SK-MEL-5 (cell line): ENCODE data around the gene CIB4. TPM values are rescaled to one million over a fixed set of nuclear protein-coding genes. Genes with fewer than 3 reads are reported as not detected.
A peak's percentile ranks its signal among the peaks of the same experiment; 100 is the strongest.
"Not testable (repeated sequence)": the region's sequence is repeated elsewhere in the genome, so short reads cannot be mapped to it uniquely, and the experiment has no call there.

Experiments used
- DNase-seq: peaks from one replicate; pipeline ENCODE4 v3.0.0-alpha.2; 2016; ENCODE audit warnings: low read depth, low spot score
- in situ Hi-C: cut with HindIII; loops from 2 replicates; pipeline ENCODE4 v1.10.0; 2016; ENCODE audit warnings: low sequenced_read_pairs, high pct_unique_total_duplicates, low pct_unique_long_range_greater_than_20kb
- total RNA-seq: library from RNA; depleted of rRNA; stranded (reverse); fragments of >200 nt; shearing (Covaris generic); gene quantifications from 2 replicates; pipeline ENCODE4 v1.2.3, GENCODE V29; 2014

Gene CIB4
- total RNA-seq, 1 experiment from 2014 or later: not detected

DNA sequence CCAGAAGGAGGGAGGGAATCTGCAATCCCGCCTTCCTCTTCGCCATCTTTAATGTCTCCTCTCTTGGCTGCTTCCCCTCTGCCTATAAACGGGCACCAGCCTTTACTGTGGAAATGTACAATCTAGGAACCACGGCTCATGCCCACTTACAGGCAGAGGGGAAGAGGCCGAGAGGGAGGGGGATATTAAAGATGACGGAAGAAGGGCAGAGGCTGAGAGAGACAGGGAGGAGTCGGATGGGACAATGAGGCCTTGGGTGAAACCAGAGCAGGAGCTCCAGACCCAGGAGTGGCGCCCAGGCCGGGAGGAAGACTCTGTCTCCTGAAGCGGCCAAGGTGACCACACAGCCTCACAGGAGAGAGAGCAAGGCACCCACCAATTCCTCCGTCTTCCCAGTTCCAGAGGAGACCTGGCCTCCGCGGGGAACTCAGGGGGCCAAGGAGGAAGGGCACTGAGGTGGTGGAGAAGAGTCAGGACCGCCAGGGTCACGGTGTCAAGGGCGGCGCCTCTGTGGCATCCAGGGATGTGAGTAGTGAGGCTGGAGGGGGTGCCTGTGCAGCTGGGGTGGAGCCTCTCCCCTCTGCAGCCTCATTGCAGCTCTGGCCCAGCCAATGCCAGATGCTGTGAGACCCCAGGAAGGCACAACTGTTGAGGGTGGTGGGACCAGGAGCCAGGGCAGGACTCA, 67.8 kb downstream of the CIB4 start:
- in situ Hi-C loops: no loop called here

DNA sequence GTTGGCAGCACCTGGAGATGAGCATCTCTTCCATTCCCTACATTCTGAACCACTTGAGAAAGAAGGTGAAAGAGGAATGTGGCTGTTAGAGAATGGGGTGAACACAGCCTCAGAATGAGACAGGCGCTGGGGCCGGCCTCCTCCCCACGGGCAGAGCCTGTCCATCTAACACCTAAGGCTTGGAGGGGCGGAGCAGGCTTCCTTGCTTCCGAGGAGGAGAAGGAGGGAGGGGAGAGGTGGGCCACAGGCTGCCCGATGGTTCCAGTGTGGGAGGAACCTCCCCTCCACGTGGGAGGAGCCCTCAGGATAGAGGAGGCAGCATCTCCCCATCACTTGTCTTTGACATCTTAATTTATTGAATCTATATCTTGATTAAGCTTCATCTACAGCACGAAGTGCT, 68.6 kb downstream of the CIB4 start:
- DNase-seq: no peak
- in situ Hi-C loops: no loop called here

More for the DNA sequence above, 67.8 kb downstream of the CIB4 start:
- no peak for DNase-seq

- in situ Hi-C loops: no loop called here
- no peak for DNase-seq
Observed at GRCh38 chr2:26571316-26571715, 69.8 kb downstream of the CIB4 start.

DNA sequence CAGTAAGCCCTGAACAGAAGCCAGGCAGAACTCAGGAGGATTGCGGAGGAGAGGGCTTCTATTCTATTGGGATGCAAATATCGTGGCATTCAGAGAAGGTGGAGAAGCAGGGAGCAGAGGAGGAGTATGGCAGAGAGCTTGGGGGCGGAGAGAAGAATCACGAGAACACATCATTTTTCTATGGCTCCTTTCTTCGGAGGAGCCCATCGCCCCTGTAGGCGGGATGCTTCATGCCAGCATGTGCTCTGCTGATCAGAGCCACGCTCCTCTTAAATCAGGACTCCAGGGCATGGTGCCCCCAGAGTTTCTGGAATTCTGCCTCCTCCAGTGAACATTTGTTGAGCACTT, 71.1 kb downstream of the CIB4 start:
- in situ Hi-C loops: no loop called here

GRCh38 chr2:26569216-26570082, 71.7 kb downstream of the CIB4 start:
- no peak for DNase-seq
- in situ Hi-C loops: no loop called here

More for the DNA sequence above, 71.1 kb downstream of the CIB4 start:
- DNase-seq: no peak

- no peak for DNase-seq
- in situ Hi-C loops: no loop called here
Observed at GRCh38 chr2:26568076-26568890, 72.9 kb downstream of the CIB4 start.

- DNase-seq: no peak
- in situ Hi-C loops: no loop called here
Observed at GRCh38 chr2:26567534-26567933, 73.6 kb downstream of the CIB4 start.

- in situ Hi-C loops: not testable (repeated sequence)
Observed at GRCh38 chr2:26566731-26567130, 74.4 kb downstream of the CIB4 start.

DNA sequence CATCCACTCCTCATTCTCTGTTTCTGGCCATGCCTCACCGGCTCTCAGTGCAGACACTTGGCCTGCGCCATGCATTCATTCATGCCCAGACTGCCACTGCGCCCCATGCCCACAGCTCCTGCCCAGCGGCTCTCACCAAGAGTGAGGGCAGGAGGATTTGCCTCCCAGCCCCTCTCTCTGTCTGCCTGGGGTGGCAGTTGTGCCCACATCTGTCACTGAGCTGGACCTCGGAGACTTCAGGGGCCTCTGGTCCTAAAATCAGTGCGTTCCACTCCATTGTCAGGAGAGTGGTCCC, 75.1 kb downstream of the CIB4 start:
- no peak for DNase-seq
- in situ Hi-C loops: no loop called here

More at GRCh38 chr2:26566731-26567130, 74.4 kb downstream of the CIB4 start:
- not testable (repeated sequence) for DNase-seq

- DNase-seq: no peak
- in situ Hi-C loops: no loop called here
Observed at GRCh38 chr2:26564121-26564644, 77.0 kb downstream of the CIB4 start.

- DNase-seq: no peak
- in situ Hi-C loops: no loop called here
Observed at GRCh38 chr2:26563686-26564085, 77.5 kb downstream of the CIB4 start.

DNA sequence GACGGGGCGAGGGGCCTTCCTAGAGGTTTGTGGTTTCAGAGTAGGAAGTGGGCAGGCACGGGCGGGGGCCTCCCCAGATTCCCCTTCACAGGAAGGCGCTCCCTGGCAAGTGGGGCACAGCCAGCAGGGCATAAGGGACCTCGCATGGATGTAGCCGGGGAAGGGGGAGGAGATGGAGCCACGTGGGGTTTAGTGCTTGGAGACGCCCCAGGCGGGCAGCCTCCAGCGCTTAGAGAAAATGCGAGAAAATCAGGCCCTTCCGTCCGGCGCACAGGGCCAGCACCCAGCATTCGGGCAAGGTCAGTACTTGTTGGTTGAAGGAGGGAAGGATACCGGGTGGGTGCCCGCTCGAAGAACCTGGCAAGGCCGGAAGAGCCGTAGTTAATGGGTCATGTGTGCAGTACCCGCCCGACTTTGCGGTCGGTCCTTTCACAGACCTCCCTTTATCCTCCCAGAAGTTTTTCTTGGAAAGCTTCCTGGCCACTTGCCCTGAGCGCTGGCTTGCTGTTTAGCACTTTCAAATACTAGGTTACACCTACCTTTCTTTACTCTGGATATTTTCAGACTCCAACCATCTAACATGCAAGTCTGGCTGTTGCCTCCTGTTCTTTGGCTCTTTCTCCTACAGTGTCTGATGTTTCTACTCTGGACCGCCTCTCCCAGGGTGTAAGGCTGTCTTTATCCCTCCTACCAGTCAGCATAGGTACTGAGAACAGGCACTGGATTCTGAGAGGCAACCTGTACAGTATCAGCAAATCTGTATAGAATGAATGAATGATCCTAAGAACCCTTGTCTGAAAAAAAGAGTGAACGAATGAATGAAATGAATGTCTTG, 78.1 kb downstream of the CIB4 start:
- peak; percentile 97 for DNase-seq

GRCh38 chr2:26561918-26562810, 79.0 kb downstream of the CIB4 start:
- no peak for DNase-seq
- in situ Hi-C loops: no loop called here

More for the DNA sequence above, 78.1 kb downstream of the CIB4 start:
- in situ Hi-C loops: no loop called here

GRCh38 chr2:26561376-26561775, 79.8 kb downstream of the CIB4 start:
- no peak for DNase-seq
- in situ Hi-C loops: no loop called here

- in situ Hi-C loops: no loop called here
- DNase-seq: no peak
Observed at GRCh38 chr2:26560892-26561291, 80.3 kb downstream of the CIB4 start.

DNA sequence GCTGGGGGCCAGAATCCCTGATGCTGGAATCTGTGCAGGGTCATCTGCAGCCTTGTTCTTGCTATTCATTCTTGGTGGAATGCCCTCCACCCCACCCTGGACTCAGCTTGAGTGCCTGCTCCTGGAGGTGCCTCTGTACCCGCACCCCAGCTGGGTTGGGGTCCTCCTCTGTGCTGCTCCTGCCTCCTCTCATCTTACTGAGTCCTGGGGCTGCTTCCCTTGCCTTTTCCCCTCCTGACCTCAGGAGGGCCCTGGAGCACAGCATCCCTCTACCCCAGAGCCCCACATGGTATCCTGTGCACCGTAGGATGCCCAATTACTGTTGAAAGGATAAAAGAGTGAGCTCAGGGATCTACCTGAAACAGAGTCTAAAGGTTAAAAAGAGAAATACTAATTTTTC, 81.6 kb downstream of the CIB4 start:
- DNase-seq: peak; percentile 16
- in situ Hi-C loops: no loop called here
